Measurements from ENCODE around the gene MYD88. TPM values are rescaled to one million over a fixed set of nuclear protein-coding genes. Genes with fewer than 3 reads are reported as not detected.
"Not testable (repeated sequence)": the region's sequence is repeated elsewhere in the genome, so short reads cannot be mapped to it uniquely, and the experiment has no call there.

MYD88 gene
- total RNA-seq, 1 donor from 2014 or later, result 25.0 TPM

DNA sequence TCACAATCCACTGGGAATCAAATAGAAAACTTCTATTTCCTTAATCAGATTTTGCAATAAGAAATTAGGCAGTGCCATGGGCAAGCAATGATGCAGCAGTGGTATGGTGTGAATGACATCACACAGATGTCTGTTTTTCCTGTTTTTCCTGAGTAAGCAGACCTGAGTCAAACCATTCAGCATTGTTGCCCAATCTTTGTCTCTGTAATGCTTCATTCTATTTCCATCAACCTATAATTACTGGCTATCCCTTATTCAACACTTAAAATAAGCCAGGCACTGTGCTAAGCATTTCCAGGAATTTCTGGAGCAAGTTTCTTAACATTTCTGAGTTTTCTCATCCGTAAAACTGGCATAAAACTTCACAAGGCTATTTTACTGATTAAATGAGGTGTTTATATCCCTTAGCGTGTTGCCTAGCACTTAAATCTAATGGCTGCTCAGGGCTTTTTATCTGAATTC, 15.6 kb downstream of the MYD88 start:
- DNase-seq (ENCODE audit: low spot score), result no peak
- intact Hi-C loops (cut with DNase I), result no loop called here
- peak; percentile 59 for ATAC-seq

DNA sequence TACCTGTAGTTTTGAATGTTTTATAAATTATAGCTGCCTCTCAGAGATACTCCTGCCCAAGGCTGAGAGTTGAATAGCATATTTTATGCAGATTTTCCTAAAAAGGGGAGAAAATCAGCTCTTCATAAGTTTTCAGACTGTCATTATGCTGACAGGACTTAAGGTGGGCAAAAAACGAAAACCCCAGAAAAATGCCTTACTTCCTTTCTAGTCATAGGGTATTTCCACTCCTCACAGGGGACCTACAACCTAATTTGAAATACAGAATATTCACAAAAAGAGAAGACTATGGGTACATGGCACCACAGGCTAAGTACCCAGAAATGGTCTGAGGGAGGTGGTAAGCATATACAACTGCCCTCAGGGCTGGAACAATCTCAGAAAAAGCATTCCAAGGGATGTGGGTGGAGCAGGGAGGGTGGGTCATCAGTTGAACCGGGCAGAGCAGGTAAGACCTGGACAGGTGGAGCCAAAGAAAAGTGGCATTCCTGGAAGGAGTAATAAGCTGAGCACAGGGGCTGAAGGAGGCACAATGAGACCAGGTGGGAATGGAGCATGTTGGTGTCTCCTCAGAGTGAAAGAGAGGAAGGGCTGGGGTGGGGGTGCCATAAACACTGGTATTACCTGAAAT, 16.3 kb downstream of the MYD88 start:
- intact Hi-C loops (cut with DNase I), result no loop called here
- ATAC-seq (no peak), DNase-seq (ENCODE audit: low spot score) (no peak)

DNA sequence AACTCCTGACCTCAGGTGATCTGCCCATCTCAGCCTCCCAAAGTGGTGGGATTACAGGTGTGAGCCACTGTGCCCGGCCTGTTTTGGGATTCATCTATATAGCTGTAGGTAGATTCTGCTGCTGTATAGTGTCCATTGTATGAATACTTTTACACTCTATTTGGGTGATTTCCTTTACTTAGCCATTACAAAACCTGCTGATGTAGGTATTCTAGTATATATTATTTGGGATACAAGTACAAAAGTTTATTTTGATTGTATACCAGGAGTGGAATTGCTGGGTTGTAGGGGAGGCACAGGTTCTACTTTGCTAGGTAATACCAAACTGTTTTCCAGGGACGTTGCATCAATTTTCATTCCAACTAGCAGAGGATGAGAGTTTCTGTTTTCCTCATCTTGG, 17.4 kb downstream of the MYD88 start:
- DNase-seq (ENCODE audit: low spot score) (no peak), ATAC-seq (no peak)
- intact Hi-C loops (cut with DNase I), result no loop called here

DNA sequence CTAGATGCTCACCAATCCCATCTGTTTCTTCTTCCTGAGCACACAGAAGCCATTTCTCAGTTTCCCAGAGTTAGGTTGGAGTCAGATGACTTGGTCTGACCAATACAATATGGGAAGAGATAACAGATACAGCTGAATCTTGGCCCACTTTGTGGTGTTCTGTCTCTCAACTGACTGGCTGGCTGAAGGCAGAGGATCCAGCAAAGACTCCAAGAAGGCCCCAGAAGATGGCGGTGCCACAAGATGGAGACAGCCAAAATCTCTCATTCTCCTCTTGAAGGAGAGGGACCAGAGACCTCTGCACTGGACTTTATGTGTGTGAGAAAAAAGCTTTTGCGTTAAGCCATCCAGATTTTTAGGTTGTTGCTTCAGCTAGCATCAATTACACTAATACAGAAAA, 18.7 kb downstream of the MYD88 start:
- DNase-seq (ENCODE audit: low spot score), result no peak
- intact Hi-C loops (cut with DNase I), result no loop called here
- ATAC-seq, result no peak

DNA sequence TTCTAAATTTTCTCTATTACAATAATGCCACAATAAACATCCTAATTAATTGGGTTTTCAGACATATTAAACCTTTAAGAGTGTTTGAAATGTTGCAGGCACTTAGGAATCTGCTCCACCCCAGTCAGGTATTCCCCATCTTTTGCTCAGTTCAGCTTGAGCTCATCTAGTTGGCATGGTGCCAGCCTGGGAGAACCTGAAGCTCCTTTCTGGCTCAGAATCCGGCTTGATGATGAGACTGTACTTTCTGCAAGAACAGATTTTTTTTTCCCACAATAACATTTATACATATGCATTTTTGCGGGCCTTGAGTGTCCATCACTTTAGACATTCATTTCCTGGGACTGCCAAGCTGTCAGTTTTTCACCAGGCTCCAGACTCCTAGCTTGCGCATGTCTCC, 19.1 kb downstream of the MYD88 start:
- ATAC-seq, result no peak
- no peak for DNase-seq (ENCODE audit: low spot score)
- intact Hi-C loops (cut with DNase I), result no loop called here

DNA sequence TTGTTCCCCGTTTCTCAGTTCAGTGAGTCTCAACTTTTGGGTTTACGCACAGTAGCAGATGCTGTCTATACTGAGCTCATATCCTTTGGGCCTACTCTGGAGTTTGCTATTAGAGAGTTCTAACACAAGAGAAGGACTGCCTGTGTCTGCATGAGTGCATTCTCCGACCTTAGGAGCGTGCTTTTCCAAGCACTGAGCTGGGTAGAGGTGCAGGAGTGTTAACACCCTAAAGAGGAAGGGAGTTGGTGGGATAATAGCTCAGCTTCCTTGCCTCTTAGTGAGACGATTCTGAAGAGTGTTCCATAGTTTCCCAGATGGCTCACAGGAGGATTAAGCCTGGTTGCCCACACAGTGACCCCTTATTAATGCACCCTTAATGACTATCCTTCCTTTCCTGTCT, 20.0 kb downstream of the MYD88 start:
- ATAC-seq, result no peak
- intact Hi-C loops (cut with DNase I), result no loop called here
- DNase-seq (ENCODE audit: low spot score), result no peak

DNA sequence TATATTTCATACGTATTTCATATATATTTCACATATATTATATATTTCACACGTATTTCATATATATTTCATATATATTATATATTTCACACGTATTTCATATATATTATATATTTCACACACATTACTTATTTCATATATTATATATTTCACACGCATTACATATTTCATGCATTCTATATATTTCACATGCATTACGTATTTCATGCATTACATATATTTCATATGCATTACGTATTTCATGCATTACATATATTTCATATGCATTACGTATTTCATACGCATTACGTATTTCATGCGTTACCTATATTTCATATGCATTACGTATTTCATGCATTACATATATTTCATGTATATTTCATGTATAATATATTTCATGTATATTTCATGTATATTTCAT, 22.2 kb downstream of the MYD88 start:
- intact Hi-C loops (cut with DNase I); ATAC-seq; DNase-seq (ENCODE audit: low spot score): not testable (repeated sequence)

DNA sequence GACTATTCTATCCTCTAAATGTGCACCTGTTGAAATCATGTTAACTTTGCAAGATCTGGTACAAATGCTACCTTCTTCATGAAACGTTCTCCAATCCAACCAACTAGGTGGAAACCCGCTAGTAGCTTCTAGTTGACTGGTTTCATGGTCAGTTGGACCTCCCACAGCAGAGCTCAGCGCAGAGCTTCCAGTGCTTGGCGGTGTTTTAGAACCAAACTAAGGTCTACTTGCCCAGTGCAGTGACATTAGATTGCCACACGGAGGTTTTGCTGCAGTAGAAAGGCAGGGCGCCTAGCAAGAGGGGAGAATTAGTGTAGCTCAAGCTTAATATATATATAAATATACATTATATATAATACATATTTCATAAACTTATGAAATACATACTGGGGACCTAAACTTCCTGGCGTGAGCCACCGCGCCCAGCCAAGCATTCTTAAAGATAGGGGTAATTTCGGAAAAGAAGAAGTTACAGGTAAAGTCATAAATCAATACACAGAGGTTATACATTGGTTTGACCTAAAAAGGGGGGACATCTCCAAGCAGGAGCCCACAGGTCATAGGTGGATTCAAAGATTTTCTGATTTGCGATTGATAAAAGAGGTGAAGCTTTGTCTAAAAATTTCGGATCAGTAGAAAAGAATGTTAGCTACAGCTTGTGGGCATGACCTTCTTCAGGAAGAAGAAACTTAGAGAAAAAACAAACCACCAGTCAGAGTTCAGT, 24.8 kb downstream of the MYD88 start:
- no peak for DNase-seq (ENCODE audit: low spot score)
- no peak for ATAC-seq
- intact Hi-C loops (cut with DNase I), result no loop called here

DNA sequence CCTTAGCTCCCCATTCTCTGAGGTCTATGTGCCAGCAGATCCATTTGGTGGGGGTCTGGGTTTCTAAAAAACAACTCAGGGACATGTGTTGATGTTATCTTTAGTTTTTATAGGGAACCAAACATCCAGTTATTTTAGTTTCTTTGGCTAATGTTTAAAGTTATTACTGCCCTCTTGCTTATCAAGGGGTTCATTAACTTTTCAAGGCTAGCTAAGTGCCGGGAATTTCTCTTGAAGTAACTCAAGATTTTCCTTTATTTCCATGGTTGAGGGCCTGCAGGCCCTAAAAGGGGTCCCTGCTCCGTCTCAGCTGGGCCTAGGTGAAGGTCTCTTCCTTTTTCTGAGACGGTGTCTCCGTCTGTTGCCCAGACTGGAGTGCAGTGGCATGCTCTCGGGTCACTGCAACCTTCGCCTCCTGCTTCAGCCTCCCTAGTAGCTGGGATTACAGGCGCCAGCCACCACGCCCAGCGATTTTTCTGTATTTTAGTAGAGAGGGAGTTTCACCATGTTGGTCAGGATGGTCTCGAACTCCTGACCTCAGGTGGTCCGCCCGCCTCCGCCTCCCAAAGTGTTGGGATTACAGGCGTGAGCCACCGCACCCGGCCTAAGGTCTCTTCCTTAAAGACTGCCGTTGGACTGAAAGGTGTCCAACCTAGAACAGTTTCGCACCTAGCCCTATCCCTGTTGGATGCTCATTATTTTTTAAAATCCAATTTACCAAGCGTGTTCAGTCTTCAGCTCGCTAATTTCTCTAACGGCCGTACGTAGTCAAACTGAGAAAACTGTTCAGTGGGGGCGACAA, 25.6 kb downstream of the MYD88 start:
- no peak for DNase-seq (ENCODE audit: low spot score)
- intact Hi-C loops (cut with DNase I), result no loop called here
- no peak for ATAC-seq

DNA sequence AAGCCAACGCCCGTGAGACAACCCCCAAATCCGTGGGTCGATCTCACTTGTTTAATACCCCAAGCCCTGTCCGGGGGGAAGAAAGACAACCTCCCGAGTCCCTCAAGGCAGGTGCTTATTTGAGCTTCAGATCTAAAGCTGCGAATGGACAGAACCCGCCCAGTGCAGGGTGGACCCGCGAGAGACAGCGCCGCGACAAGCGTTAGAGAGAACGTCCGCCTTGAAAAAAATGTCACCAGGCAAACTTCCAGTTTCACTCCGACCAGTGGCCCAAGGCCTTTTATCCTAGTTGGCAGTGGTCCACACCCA, 26.1 kb downstream of the MYD88 start:
- DNase-seq (ENCODE audit: low spot score) (no peak), ATAC-seq (no peak)
- intact Hi-C loops (cut with DNase I), result no loop called here

DNA sequence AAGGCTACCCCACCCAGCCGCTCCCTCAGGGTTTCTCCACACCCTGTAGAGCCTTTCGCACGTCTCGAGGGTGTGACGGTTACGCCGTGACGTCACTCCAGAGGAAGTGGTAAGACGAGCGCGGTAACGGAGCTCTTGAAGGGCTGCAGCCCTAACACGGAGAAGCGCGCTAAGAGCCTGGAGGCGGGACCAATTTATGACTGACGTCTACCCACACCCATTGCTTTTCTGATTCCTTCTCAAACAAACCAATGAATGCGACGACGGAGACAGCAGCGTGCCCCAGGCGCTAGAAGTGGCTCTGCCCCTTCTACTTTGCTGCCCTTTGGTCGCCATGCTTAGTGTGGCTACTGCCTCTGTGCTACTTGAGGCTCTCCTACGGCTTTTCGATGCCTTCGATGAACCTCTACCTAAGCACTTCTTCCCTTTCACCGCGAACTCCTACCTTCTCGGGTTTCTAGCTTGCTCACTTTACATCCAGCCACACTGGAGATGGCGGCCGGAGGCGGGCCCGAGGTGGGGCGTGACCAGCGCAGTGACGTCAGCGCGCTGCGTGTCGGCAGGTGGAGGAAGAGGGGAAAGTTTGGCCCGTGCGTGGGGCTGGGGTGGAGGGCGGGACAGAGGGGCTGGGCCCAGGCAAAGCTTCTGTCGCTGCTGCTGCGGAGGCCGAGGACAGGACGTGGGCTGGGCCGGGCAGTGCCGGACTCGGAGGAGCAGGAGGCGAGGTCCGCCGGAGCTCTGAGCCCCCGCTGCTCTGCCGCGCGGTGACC, 26.7 kb downstream of the MYD88 start, which contains the start of gene OXSR1:
TSS of gene OXSR1 (plus strand) at position 586 of the 770 bp plus-strand sequence. CDS start 340 bp downstream, outside the sequence.
- intact Hi-C loops (cut with DNase I), result no loop called here
- DNase-seq (ENCODE audit: low spot score) (peak; percentile 99), ATAC-seq (peak; percentile 98)

DNA sequence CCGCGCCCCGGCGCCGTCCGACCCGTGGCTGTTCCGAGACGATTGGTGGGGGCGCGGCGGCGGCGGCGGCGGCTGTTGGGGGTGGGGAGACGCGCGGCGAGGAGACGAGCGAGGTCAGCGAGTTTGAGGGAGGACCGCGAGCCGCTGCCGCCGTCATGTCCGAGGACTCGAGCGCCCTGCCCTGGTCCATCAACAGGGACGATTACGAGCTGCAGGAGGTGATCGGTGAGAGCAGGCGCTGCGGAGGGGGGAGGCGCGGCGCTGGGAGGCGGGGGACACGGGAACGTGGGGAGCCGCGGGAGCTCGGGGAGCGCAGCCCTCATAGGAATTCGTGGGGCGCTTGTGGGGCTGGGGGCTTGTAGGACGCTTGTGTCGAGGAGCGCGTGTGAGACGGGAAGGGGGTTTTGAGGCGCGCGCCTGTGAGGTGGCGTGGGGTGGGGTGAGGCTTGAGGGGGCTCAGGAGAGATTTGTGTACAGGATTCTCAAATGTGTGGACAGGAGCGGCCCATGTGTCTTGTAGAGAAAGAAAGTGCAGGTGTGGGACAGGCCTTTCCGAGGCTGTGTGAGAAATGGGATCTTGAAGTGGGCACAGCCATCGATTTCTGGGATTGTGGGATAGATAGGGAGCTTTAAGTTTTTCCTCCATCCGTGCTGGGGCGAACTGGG, 27.4 kb downstream of the MYD88 start:
- DNase-seq (ENCODE audit: low spot score) (peak; percentile 83), ATAC-seq (peak; percentile 0)
- intact Hi-C loops (cut with DNase I), result no loop called here

DNA sequence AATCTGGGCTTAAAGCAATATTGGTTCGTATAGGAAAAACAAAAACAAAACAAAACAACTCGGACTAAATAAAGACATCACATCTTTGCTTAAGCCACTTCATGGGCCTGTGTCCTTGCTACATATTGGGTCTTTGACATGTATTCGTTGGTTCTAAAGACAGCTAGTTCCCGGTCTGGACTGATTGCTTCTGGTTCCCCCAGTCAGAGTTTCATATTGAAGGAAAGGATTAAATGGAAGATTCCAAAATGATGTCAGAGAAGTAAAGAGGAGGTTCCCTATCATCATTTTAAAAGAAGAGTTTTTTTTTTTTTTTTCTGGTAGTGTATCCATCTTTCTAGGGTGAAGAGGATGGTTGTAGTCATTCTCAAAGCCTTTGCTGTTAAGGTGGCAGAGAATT, 29.1 kb downstream of the MYD88 start:
- ATAC-seq, result no peak
- no peak for DNase-seq (ENCODE audit: low spot score)
- intact Hi-C loops (cut with DNase I), result no loop called here

DNA sequence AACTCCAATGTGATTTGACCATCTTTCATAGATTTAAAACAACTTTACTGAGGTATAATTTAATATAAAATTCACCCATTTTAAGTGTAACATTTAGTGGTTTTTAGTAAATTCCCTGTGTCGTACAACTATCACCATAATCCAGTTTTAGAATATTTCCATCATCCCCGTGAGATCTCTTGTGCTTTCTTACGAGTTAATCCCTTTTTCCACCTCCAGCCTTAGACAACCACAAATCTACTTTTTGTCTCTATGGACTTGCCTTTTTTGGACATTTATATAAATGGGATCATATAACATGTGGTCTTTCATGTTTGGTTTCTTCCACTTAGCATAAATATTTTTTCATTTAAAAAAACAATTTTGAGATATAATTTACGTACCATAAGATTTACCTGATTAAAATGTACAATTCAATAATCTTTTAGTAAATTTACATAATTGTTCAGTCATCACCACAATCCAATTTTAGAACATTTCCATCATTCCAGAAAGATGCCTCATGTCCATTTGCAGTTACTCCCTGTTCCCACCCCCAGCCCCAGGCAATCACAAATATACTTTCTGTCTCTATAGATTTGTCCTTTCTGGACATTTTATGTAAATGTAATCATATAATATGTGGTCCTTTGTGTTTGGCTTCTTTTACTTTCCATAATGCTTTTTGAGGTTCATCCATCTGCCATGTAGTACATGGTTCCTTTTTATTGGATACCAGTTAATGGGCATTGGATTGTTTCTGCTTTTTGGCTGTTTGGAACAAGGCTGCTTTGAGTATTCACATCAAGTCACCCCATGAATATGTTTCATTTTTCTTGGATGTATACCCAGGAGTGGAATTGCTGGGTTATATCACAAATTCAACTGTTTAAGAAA, 29.9 kb downstream of the MYD88 start:
- ATAC-seq, result no peak
- DNase-seq (ENCODE audit: low spot score), result no peak
- intact Hi-C loops (cut with DNase I), result no loop called here

DNA sequence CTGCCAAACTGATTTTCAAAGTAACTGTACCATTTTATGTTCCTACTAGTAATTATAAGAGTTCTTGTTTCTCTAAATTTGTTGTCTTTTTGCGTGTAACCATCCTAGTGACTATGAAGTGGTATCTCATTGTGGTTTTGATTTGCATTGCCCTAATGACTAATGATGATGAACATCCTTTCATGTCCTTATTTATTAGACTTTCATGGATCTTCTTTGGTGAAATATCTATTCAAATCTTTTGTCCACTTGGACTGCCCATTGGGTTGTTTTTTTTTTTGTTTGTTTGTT, 30.5 kb downstream of the MYD88 start:
- ATAC-seq (no peak), DNase-seq (ENCODE audit: low spot score) (no peak)
- intact Hi-C loops (cut with DNase I), result no loop called here

DNA sequence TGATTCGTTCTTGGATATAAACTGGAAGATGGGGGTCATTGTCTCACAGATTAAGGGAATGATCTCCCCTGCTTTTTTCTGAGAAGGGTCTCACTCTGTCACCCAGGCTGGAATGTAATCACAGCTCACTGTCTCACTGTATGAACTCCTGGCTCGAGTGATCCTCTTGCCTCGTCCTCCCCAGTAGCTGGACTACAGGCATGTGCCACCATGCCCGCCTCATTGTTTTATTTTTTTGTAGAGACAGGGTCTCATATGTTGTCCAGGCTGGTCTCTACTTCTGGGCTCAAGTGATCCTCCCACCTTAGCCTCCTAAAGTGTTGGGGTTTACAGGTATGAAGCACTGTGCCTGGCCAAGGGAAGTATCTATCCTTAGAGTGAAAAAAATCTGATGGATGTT, 32.3 kb downstream of the MYD88 start:
- ATAC-seq, result no peak

DNA sequence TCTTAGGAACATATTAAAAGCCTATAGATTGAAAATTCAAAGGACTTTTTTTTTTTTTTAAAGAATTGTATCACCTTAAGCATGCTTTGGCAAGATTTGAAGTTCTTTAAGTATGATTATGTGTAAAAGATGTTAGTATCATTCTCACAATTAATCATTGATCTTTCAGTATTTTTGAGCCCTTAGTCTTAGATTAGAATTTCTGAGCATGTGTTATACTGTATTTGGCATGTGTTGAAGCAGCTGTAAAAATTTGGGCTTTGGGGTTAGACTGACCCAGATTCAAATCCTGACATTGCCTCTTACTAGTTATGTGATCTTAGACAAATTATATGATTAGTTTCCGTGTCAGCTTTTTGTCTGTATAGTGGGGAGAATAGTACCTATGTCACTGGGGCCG, 33.2 kb downstream of the MYD88 start:
- ATAC-seq (no peak), DNase-seq (ENCODE audit: low spot score) (no peak)
- intact Hi-C loops (cut with DNase I), result no loop called here

More for the DNA sequence above, 32.3 kb downstream of the MYD88 start:
- intact Hi-C loops (cut with DNase I), result no loop called here
- no peak for DNase-seq (ENCODE audit: low spot score)

DNA sequence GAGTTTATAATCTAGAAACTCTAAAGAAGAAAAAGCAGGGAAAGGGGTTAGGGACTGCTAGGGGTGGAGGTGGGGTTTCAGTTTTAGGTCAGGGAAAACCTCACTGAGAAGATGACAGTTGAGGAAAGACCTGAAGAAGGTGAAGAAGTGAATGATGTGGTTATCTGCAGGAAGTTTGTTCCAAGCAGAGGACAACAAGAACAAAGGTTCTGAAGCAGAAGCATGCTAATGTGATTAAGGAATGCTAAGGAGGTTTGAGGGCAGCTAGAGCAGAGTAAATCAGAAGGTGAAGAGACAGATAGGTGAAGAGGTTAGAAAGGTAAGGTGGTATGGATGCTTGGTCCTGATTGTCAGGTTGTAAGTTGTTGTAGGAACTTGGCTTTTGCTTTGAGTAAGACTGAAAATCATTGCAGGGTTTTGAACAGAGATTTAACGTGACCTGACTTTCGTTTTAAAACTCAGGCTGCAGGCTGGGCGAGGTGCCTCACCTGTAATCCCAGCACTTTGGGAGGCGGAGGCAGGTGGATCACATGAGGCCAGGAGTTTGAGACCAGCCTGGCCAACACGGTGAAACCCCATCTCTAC, 35.5 kb downstream of the MYD88 start:
- ATAC-seq (no peak), DNase-seq (ENCODE audit: low spot score) (no peak)
- intact Hi-C loops (cut with DNase I), result no loop called here
